NT2/D1 (cell line): ENCODE measurements around the gene RADIL.

Experiments
- DNase-seq: peaks from one replicate; pipeline ENCODE4 v3.0.0-alpha.2; 2011; ENCODE audit warnings: low read depth, low spot score
- H3K27me3 ChIP-seq: 2 replicates; pipeline ENCODE4 v1.6.0; 2011; ENCODE audit warnings: mild to moderate bottlenecking; ENCODE audit not compliant: insufficient read length, insufficient read depth
- H3K36me3 ChIP-seq: 2 replicates; pipeline ENCODE4 v1.6.1; 2011; ENCODE audit warnings: mild to moderate bottlenecking, low read length, mixed read lengths; ENCODE audit not compliant: insufficient read depth, insufficient read length
- H3K4me1 ChIP-seq: 2 replicates; pipeline ENCODE4 v1.5.1; 2011; ENCODE audit not compliant: insufficient read depth, insufficient read length
- H3K4me3 ChIP-seq: 2 replicates; pipeline ENCODE4 v1.5.1; 2011; ENCODE audit warnings: low read depth; ENCODE audit not compliant: insufficient read length
- H3K9ac ChIP-seq: 2 replicates; pipeline ENCODE4 v1.6.0; 2011; ENCODE audit warnings: low read depth; ENCODE audit not compliant: insufficient read length
- H3K9me3 ChIP-seq: 2 replicates; pipeline ENCODE4 v1.5.1; 2011; ENCODE audit warnings: mild to moderate bottlenecking, low read length; ENCODE audit not compliant: insufficient read depth
- SUZ12 ChIP-seq: IDR thresholded peaks from 2 replicates; pipeline ENCODE4 v1.6.1; 2011; ENCODE audit not compliant: insufficient read length, insufficient read depth; ENCODE audit errors: extremely low read depth
- YY1 ChIP-seq: IDR thresholded peaks from 2 replicates; pipeline ENCODE4 v1.6.1; 2011; ENCODE audit not compliant: insufficient read length, insufficient read depth
- ZNF274 ChIP-seq: IDR thresholded peaks from 2 replicates; pipeline ENCODE4 v1.6.1; 2011; ENCODE audit warnings: mild to moderate bottlenecking, low read depth, low read length

RADIL gene

DNA sequence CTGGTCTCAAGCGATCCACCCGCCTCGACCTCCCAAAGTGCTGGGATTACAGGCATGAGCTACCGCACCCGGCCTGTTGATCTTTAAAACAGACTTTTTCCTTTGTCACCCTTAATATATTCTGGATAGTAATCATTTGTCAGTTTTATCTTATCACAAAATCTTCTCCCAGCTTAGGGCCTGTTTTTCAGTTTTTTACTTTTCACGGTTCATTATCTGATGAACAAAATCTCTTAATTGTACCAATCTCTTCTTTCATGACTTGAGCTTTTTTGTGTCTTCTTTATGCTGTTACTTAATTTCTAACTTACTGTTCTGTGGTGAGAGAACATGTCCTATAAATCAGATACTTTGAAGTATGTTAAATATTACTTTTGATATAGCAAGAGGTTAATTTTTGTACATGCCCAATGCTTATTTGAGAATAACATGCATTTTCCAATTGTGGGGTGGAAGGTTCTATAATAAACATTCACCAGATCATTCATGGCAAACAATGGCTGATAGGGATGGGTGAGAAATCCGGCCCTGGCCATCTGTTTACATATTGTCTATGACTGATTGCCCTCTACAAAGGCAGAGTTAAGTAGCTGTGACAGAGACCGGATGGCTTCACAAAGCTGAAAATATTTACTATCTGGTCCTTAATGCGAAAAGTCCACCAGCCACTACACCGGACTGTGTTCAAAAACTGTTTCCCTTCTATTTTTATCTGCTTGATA is 27.0 kb downstream of the RADIL start:
- TF ChIP-seq SUZ12 (no peak), ZNF274 (no peak), YY1 (no peak)
- DNase-seq = no peak
- H3K27me3 ChIP-seq = no peaks in the 10 kb centered on the region

DNA sequence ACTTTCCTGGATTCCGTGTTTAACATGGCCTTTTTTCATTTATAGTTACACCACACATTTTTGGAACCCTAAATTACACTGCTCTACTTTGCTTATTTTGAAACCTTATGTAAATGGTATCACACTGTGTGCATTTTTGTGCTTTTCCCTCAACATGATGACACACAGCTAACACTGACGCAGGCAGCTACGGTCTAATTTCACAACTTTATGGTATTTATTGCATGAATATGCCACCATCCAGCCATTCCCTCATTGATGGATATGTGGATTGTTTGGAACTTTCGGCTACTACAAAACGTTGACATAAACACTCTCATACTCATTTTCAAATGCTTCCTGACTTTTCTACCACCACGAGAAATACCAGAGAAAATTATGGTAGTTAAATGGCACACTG is 28.6 kb downstream of the RADIL start:
- Histone ChIP-seq H3K27me3 (no peaks in the 10 kb centered on the region), H3K4me3 (no peak overlapping the region), H3K4me1 (no peaks in the 10 kb centered on the region), H3K9me3 (peaks cover 8% of the 10 kb centered on the region; the same call in 1 of the 2 replicates), H3K36me3 (no peaks in the 10 kb centered on the region), H3K9ac (no peak overlapping the region)
- DNase-seq = no peak
- no peak for TF ChIP-seq SUZ12
- TF ChIP-seq YY1 = no peak
- TF ChIP-seq ZNF274 = no peak

More for the DNA sequence above, 27.0 kb downstream of the RADIL start:
- Histone ChIP-seq H3K4me3 (no peak overlapping the region), H3K4me1 (no peaks in the 10 kb centered on the region), H3K9ac (no peak overlapping the region), H3K9me3 (0 out of 2 replicates have a peak, but pooled peaks cover under 1% of the 10 kb centered on the region), H3K36me3 (no peaks in the 10 kb centered on the region)

DNA sequence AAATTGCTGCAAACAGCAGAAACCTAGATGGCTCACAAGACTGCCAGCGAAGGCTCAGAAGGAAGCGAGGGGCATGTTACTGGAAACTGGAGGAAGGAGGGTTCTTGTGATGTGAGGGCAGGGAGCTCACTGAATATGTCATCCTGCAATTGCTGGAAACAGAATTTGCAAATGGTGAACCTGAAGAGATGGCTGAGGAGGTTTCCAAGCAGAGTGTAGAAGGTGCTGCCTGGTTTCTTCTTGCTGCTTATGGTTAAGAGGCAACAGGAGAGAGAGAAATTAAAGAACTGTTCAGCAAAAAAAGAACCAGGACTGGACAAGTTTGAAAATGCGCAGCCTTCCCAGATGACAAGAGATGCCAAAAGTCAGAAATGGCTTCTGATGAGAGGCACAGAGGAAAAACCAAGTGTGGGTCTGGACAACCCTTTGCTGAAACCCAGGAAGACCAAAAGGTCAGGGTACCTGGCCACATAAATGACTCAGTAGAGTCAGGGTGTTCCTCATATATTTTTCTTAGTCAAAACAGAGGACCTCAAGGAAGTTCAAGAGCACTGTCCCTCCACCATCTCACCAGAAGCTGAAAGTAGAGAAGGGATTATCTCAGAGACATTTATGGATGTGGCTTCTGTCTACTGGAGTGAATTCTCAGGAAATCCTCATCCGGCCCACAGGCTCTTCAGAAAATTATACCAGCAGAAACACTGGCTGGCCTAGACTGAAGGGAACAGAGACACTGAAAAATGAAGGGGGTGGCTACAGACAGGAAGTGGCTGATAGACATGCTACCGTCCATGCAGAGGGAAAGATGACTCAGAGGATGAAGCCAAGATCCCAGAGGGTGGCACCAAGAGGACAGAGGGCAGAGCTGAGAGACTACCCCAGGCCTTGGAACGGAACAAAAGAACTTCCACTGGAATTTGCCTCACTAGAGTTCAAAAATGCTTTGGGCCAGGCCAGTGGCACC is 31.8 kb downstream of the RADIL start:
- Histone ChIP-seq H3K27me3 (no peaks in the 10 kb centered on the region), H3K36me3 (no peaks in the 10 kb centered on the region), H3K4me3 (no peak overlapping the region), H3K9ac (no peak overlapping the region), H3K9me3 (peaks cover 8% of the 10 kb centered on the region; the same call in 1 of the 2 replicates), H3K4me1 (no peaks in the 10 kb centered on the region)
- TF ChIP-seq ZNF274 (no peak), SUZ12 (no peak), YY1 (no peak)
- DNase-seq = no peak

DNA sequence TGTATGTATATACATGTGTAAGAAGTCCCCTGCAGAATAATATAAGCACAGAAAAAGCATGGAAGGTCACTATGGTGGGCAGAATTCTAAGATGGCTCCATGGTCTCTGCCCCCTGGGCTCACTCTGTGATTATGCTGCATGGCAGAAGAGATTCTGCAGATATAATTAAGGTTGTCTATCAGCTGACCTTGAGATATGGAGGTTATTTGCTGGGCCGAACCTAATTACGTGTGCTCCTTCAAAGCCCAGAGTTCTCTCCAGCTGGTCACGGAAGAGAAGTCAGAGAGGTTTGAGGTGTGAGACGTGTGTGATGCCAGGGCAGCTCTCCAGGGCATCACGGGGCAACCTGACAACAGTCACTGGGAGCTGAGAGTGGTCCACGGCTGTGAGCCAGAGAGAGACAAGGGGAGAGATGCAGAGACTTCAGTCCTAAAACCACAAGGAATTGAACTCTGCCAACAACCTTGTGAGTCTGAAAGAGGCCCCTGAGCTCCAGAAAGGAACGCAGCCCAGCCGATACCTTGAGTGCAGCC is 33.2 kb downstream of the RADIL start:
- Histone ChIP-seq H3K9me3 (peaks cover 8% of the 10 kb centered on the region; the same call in 1 of the 2 replicates), H3K9ac (no peak overlapping the region), H3K27me3 (no peaks in the 10 kb centered on the region), H3K36me3 (no peaks in the 10 kb centered on the region), H3K4me1 (no peaks in the 10 kb centered on the region), H3K4me3 (no peak overlapping the region)
- no peak for DNase-seq
- TF ChIP-seq ZNF274 (no peak), YY1 (no peak), SUZ12 (no peak)

DNA sequence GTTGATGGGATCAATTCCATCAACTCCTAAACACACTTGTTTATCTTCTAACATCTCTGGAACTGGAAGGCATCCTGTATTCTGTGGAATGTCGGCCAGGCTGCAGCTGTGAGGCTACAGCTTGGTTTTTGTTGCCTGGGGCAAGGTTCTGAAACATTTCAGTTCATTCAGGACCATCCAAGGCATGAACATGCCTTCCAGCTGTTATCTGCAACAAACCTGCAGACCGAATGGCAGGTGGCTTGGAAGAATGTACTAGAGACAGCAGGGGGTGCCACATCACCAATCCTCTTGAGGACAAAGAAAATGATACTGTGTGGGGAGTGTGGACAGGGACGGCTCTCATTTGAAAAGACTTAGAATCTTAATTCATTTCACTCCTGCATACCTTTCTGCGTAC is 34.1 kb downstream of the RADIL start:
- peak; percentile 44 for DNase-seq

DNA sequence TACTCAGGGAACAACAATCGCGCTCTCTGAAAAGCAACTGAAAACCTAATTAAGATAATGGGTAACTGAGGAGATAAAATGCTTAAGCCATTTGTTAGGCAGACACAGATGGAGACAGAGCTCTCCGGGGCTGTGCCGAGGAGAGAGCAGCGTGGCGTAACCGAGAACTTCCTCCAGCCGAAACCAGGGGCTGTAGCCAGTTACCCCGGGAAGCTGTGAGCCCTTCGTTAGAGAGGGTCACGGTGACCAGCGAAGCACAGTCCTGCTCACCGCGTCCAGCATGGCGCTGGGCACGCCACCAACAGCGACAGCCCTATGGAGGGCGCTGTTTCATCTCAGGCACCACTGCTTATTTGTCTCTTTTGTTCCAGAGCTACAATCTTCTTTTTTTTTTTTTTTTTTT is 37.8 kb downstream of the RADIL start:
- Histone ChIP-seq H3K27me3 (no peaks in the 10 kb centered on the region), H3K4me1 (no peaks in the 10 kb centered on the region), H3K36me3 (no peaks in the 10 kb centered on the region), H3K4me3 (no peak overlapping the region), H3K9me3 (0 out of 2 replicates have a peak, but pooled peaks cover 3% of the 10 kb centered on the region), H3K9ac (no peak overlapping the region)
- TF ChIP-seq ZNF274 = no peak
- no peak for TF ChIP-seq YY1
- TF ChIP-seq SUZ12 = no peak
- DNase-seq = peak; percentile 20

More for the DNA sequence above, 34.1 kb downstream of the RADIL start:
- Histone ChIP-seq H3K4me3 (no peak overlapping the region), H3K4me1 (no peaks in the 10 kb centered on the region), H3K9me3 (peaks cover 8% of the 10 kb centered on the region; the same call in 1 of the 2 replicates), H3K27me3 (no peaks in the 10 kb centered on the region), H3K9ac (no peak overlapping the region), H3K36me3 (no peaks in the 10 kb centered on the region)
- TF ChIP-seq SUZ12 = no peak
